ENCODE results near the gene ANKRD52. TPM values are rescaled to one million over a fixed set of nuclear protein-coding genes. Genes with fewer than 3 reads are reported as not detected.

ANKRD52 gene
- total RNA-seq, 1 experiment from 2014 or later, result 67.5 TPM

DNA sequence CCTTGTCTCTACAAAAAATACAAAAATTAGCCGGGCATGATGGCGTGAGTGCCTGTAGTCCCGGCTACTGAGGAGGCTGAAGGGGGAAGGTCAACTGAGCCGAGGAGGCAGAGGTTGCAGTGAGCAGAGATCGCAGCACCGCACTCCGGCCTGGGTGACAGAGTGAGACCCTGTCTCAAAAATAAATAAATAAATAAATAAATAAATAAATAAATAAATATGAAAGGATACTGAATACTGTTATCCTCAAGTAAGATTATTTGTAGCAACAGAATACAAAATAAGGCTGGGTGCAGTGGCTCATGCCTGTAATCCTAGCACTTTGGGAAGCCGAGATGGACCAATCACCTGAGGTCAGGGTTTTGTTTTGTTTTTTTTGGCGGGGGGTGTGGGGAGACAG lies 38.3 kb downstream of the ANKRD52 start:
- ATAC-seq (no peak), DNase-seq (ENCODE audit: low read depth, low spot score) (no peak)
- Histone ChIP-seq H3K4me3 (ENCODE audit: low read depth in 2 of 2, low read length in 2 of 2) (no peak overlapping the region), H3K4me1 (ENCODE audit: control insufficient read depth, insufficient read depth, low read length) (peaks cover 10% of the 10 kb centered on the region), H3K36me3 (ENCODE audit: control insufficient read depth, insufficient read depth, low read length) (no peaks in the 10 kb centered on the region; the same call in 1 of the 2 replicates), H3K9me3 (ENCODE audit: control insufficient read depth, insufficient read depth, low read depth, low read length) (no peaks in the 10 kb centered on the region), H3K27me3 (ENCODE audit: control insufficient read depth, insufficient read depth, low read length) (no peaks in the 10 kb centered on the region), H3K27ac (ENCODE audit: low read length) (no peak overlapping the region)
- in situ Hi-C loops (cut with HindIII; ENCODE audit: low pct_unique_long_range_greater_than_20kb, low sequenced_read_pairs) (no loop called here), intact Hi-C loops (cut with micrococcal nuclease; ENCODE audit: unreplicated experiment) (no loop called here)
- no peak for TF ChIP-seq TCF7L2 (IDR thresholded peaks at IDR 0.05; ENCODE audit: low read depth, low read length)
- TF ChIP-seq SIN3A (IDR thresholded peaks at IDR 0.05; ENCODE audit: borderline replicate concordance, insufficient read depth, low read depth, low read length), result no peak
- TF ChIP-seq, protein P1, sequence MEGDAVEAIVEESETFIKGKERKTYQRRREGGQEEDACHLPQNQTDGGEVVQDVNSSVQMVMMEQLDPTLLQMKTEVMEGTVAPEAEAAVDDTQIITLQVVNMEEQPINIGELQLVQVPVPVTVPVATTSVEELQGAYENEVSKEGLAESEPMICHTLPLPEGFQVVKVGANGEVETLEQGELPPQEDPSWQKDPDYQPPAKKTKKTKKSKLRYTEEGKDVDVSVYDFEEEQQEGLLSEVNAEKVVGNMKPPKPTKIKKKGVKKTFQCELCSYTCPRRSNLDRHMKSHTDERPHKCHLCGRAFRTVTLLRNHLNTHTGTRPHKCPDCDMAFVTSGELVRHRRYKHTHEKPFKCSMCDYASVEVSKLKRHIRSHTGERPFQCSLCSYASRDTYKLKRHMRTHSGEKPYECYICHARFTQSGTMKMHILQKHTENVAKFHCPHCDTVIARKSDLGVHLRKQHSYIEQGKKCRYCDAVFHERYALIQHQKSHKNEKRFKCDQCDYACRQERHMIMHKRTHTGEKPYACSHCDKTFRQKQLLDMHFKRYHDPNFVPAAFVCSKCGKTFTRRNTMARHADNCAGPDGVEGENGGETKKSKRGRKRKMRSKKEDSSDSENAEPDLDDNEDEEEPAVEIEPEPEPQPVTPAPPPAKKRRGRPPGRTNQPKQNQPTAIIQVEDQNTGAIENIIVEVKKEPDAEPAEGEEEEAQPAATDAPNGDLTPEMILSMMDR (IDR thresholded peaks at IDR 0.05), result no peak
- TF ChIP-seq, protein P2, sequence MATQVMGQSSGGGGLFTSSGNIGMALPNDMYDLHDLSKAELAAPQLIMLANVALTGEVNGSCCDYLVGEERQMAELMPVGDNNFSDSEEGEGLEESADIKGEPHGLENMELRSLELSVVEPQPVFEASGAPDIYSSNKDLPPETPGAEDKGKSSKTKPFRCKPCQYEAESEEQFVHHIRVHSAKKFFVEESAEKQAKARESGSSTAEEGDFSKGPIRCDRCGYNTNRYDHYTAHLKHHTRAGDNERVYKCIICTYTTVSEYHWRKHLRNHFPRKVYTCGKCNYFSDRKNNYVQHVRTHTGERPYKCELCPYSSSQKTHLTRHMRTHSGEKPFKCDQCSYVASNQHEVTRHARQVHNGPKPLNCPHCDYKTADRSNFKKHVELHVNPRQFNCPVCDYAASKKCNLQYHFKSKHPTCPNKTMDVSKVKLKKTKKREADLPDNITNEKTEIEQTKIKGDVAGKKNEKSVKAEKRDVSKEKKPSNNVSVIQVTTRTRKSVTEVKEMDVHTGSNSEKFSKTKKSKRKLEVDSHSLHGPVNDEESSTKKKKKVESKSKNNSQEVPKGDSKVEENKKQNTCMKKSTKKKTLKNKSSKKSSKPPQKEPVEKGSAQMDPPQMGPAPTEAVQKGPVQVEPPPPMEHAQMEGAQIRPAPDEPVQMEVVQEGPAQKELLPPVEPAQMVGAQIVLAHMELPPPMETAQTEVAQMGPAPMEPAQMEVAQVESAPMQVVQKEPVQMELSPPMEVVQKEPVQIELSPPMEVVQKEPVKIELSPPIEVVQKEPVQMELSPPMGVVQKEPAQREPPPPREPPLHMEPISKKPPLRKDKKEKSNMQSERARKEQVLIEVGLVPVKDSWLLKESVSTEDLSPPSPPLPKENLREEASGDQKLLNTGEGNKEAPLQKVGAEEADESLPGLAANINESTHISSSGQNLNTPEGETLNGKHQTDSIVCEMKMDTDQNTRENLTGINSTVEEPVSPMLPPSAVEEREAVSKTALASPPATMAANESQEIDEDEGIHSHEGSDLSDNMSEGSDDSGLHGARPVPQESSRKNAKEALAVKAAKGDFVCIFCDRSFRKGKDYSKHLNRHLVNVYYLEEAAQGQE (IDR thresholded peaks at IDR 0.05; ENCODE audit: insufficient read depth in 1 of 2, low read depth in 2 of 2, low read length in 1 of 2), result no peak
- no peak for TF ChIP-seq POLR2AphosphoS5 (IDR thresholded peaks at IDR 0.05; ENCODE audit: low read depth, low read length)
- ChIA-PET POLR2A (no interaction called here), CTCF (no interaction called here)
- no TSS peak for BruUV-seq (replicated peaks)

DNA sequence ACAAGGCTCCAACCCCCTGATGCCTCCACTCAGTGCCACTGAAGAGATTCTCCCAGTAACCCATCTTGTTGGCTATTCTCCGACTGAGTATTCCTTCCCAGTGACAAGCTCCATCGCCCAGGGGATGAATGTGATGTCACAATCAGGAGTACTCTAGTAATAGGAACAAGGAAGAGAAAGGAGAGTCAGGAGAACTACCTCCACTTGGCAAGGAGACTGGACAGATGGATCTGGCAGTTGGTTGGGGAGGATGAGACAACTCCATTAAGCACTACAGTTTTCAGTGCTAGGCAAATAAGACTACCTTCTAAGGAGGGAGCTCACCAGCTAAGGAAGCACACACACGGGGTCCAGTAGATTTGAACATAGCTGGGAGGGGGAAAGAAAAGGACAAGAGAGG lies 41.7 kb downstream of the ANKRD52 start:
- Histone ChIP-seq H3K9me3 (ENCODE audit: control insufficient read depth, insufficient read depth, low read depth, low read length) (no peaks in the 10 kb centered on the region), H3K27me3 (ENCODE audit: control insufficient read depth, insufficient read depth, low read length) (no peaks in the 10 kb centered on the region), H3K36me3 (ENCODE audit: control insufficient read depth, insufficient read depth, low read length) (peaks cover 9% of the 10 kb centered on the region; the same call in 1 of the 2 replicates), H3K27ac (ENCODE audit: low read length) (no peak overlapping the region), H3K4me1 (ENCODE audit: control insufficient read depth, insufficient read depth, low read length) (no peaks in the 10 kb centered on the region), H3K4me3 (ENCODE audit: low read depth in 2 of 2, low read length in 2 of 2) (no peak overlapping the region)
- ATAC-seq (no peak; the same call in 1 of the 2 replicates), DNase-seq (ENCODE audit: low read depth, low spot score) (no peak)
- BruUV-seq (replicated peaks), result no TSS peak
- intact Hi-C loops (cut with micrococcal nuclease; ENCODE audit: unreplicated experiment) (no loop called here), in situ Hi-C loops (cut with HindIII; ENCODE audit: low pct_unique_long_range_greater_than_20kb, low sequenced_read_pairs) (no loop called here)
- ChIA-PET CTCF (interaction anchor here (0.6 to 0.7 kb wide), 2 partner anchors 178 to 234 kb away, joined by 3 to 11 read pairs; no protein-coding TSS in a partner anchor), POLR2A (interaction anchor here (0.5 kb wide), 1 partner anchor 75 kb away, joined by 3 read pairs; no protein-coding TSS in a partner anchor)
- TF ChIP-seq, protein P2 (IDR thresholded peaks at IDR 0.05; ENCODE audit: insufficient read depth in 1 of 2, low read depth in 2 of 2, low read length in 1 of 2), result no peak
- no peak for TF ChIP-seq TCF7L2 (IDR thresholded peaks at IDR 0.05; ENCODE audit: low read depth, low read length)
- no peak for TF ChIP-seq POLR2AphosphoS5 (IDR thresholded peaks at IDR 0.05; ENCODE audit: low read depth, low read length)
